ENCODE results near the gene HDLBP.

GRCh38 chr2:241190291-241190981 lies 125.0 kb downstream of the HDLBP start:
- no peak for TF ChIP-seq CTCF (IDR thresholded peaks at IDR 0.05)
- TF ChIP-seq POLR2A (IDR thresholded peaks at IDR 0.05): no peak

All from testis (tissue), 2 donors.